Hepatocyte (in vitro differentiated cells): Measurements from ENCODE around the gene COG1.

Source experiments
- CTCF ChIP-seq: fragments of 200-600 bp; sonication (generic); IDR thresholded peaks from 2 replicates; pipeline ENCODE4 v1.5.1; 2016; ENCODE audit warnings: antibody characterized with exemption, mild to moderate bottlenecking; ENCODE audit not compliant: poor library complexity
- EZH2 ChIP-seq: fragments of 200-600 bp; sonication (generic); IDR thresholded peaks from 2 replicates; pipeline ENCODE4 v1.6.1; 2016; ENCODE audit warnings: antibody characterized with exemption, mild to moderate bottlenecking, borderline replicate concordance

- TF ChIP-seq CTCF (no peak), EZH2 (peak; percentile 64)
Measured at GRCh38 chr17:73165616-73166404, 27.0 kb upstream of the COG1 start.
